ENCODE measurements around the gene RUBCN.

DNA sequence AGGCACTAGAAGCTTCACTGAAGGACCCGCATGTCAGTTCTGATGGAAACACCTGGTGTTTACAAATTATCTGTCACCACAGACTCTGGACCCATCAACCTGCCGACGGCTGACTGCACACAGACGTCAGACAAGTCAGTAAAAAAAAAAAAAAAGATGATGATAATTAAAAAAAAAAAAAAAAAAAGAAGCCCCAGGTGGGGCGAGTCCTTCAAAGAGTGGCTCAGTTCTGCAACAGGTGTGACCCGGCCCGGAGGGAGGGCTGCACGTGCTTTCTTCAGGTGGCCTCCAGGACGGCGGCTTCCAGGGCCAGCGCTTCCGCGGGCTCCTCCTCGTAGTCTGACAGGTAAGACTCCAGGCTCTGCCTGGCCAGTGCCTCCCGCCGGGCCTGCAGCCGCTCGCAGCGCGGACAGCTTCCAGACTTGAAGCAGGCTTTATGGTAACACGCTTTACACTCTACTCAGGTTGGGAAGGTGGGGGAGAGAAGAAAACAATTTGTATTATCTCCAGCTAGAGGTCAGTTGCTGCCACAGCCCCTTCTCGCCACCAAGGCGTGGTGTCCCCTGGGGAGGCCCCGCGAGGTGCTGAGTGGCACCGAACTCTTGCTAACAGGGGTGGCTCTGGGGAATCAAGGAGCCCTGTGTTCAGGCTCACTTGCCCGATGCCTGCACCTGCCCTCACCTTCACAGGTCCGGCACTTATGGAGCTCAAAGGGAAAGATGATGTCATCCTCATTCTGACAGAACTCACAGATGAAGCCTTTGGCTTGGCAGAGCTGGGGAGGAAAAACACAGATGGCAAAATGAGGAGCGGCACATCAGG is 61.8 kb downstream of the RUBCN start:
- TF ChIP-seq EZH2phosphoT487 (IDR thresholded peaks at IDR 0.05; ENCODE audit: borderline replicate concordance, low read depth, low read length) (no peak), CTCF (conservative IDR thresholded peaks at IDR 0.05; ENCODE audit: low read length) (no peak)
